Mesothelial cell of epicardium (in vitro differentiated cells): ENCODE results near the gene DAGLA. TPM values are rescaled to one million over a fixed set of nuclear protein-coding genes. Genes with fewer than 3 reads are reported as not detected.

ENCODE experiments used
- DNase-seq, 2 experiments: peaks; one replicate each; pipeline ENCODE4 v3.0.0; 2021; ENCODE audit warnings: low spot score in 2 of 2; ENCODE audit not compliant: unreplicated experiment in 2 of 2
- H3K27ac Mint-ChIP-seq: 2 replicates; pipeline ENCODE4 v1.8.0; 2021; ENCODE audit warnings: mixed read lengths
- H3K27me3 Mint-ChIP-seq: 2 replicates; pipeline ENCODE4 v1.8.0; 2021; ENCODE audit warnings: low read depth, mixed read lengths
- H3K36me3 Mint-ChIP-seq: 2 replicates; pipeline ENCODE4 v1.8.0; 2021; ENCODE audit warnings: mixed read lengths
- H3K4me1 Mint-ChIP-seq: 2 replicates; pipeline ENCODE4 v1.8.0; 2021; ENCODE audit warnings: mixed read lengths
- H3K4me3 Mint-ChIP-seq: 2 replicates; pipeline ENCODE4 v1.8.0; 2021; ENCODE audit warnings: mild to moderate bottlenecking, moderate library complexity, mixed read lengths
- H3K9me3 Mint-ChIP-seq: 2 replicates; pipeline ENCODE4 v1.8.0; 2021; ENCODE audit warnings: mixed read lengths
- total RNA-seq: library from RNA; stranded (reverse); gene quantifications from 3 replicates; pipeline ENCODE4 v1.2.1, GENCODE V29; 2021
- TF ChIP-seq, protein P1 (sequence below): fragments of 200-600 bp; sonication (generic); IDR thresholded peaks from one replicate; pipeline ENCODE4 v1.5.0; 2021; ENCODE audit warnings: antibody characterized with exemption; ENCODE audit not compliant: unreplicated experiment

The DAGLA gene
- total RNA-seq, 1 donor from 2014 or later = 8.1 TPM

DNA sequence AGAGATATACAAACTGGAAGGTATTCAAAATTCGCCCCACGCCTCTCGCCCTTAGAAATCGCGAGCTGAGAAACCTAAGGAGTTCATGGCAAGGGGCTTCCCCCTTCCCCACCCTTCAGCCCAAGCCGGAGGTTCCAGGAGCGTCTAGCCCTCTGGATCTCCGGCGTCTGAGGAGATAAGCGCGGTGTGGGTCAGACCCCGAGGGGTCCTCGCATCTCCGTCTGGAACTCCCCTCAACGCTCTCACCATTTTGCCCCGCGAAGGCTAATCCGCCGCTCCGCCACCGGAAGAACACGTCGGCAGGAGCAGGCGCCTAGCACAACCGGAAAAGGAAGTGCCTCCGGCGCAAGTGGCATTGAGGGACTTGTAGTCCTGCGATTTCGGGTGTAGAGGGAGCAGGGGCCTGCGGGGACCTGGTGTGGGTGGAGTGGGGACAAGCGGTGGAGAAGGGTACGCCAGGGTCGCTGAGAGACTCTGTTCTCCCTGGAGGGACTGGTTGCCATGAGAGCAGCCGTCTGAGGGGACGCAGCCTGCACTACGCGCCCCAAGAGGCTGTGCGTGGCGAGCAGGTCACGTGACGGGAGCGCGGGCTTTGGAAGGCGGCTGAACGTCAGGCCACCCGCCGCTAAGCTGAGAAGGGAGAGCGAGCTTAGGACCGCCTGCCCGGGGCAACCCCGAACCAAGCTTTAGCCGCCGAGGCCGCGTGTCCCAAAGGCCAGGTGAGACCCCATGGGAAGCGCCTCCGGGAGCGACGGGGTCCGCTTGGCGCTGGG lies 112.3 kb downstream of the DAGLA start, which contains the start of the genes FEN1 and TMEM258:
FEN1 (plus strand) TSS at position 602 of the 773 bp plus-strand sequence. CDS start 2,451 bp downstream, outside the sequence.
TMEM258 (minus strand) TSS at position 290 of the 773 bp plus-strand sequence; CDS start at position 249, 41 bp downstream.
- peak; percentile 79 to 88 for DNase-seq
- peak within 1 kb of the TSS; percentile 99 for H3K27ac Mint-ChIP-seq
- H3K4me3 Mint-ChIP-seq = peak within 1 kb of the TSS; percentile 90
- no peaks in the 10 kb centered on the region for H3K9me3 Mint-ChIP-seq
- TF ChIP-seq, protein P1, sequence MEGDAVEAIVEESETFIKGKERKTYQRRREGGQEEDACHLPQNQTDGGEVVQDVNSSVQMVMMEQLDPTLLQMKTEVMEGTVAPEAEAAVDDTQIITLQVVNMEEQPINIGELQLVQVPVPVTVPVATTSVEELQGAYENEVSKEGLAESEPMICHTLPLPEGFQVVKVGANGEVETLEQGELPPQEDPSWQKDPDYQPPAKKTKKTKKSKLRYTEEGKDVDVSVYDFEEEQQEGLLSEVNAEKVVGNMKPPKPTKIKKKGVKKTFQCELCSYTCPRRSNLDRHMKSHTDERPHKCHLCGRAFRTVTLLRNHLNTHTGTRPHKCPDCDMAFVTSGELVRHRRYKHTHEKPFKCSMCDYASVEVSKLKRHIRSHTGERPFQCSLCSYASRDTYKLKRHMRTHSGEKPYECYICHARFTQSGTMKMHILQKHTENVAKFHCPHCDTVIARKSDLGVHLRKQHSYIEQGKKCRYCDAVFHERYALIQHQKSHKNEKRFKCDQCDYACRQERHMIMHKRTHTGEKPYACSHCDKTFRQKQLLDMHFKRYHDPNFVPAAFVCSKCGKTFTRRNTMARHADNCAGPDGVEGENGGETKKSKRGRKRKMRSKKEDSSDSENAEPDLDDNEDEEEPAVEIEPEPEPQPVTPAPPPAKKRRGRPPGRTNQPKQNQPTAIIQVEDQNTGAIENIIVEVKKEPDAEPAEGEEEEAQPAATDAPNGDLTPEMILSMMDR = peak; percentile 7
- H3K27me3 Mint-ChIP-seq = no peaks in the 10 kb centered on the region
- peaks cover 25% of the 10 kb centered on the region for H3K4me1 Mint-ChIP-seq
- H3K36me3 Mint-ChIP-seq = peaks cover 4% of the 10 kb centered on the region

DNA sequence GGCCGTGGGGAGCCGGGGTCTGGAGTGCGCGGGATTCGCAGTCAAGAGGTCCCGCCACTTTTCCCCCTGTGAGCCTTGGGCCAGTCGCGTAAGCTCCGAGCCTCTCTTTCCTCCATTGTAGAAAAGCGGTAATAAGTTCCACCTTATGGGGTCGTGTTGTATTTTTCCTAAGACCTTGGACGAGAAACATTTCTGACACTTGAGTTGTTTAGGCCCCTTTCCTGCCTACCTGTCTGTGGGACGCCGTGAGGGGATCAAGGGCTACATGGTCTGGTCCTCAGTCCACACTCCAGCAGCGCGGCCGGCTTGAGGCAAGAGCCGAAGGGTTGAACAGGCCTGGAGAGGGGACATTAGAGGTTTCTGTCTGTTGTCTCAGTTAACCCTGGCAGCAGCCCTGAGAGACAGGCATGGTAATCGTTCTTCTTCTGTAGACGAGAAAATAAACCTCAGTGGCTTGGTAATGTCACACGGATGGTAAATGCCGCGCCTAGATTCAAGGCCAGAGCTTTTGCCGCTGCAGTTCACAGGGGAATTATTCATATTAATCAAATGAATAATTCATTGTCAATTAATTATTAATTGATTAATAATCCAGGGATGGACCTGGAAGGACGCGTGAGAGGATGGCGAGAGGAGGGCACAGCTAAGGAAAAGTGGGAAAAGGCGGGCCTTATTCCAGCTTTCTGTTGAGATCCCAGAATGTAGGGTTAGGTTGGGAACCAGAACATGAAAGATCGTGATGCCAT lies 113.1 kb downstream of the DAGLA start:
- Mint-ChIP-seq H3K4me3 (peak overlapping the region; percentile 90), H3K27ac (peak overlapping the region; percentile 99), H3K36me3 (peaks cover 4% of the 10 kb centered on the region), H3K9me3 (no peaks in the 10 kb centered on the region), H3K27me3 (no peaks in the 10 kb centered on the region), H3K4me1 (peaks cover 25% of the 10 kb centered on the region)
- no peak for DNase-seq
- TF ChIP-seq, protein P1 = no peak

DNA sequence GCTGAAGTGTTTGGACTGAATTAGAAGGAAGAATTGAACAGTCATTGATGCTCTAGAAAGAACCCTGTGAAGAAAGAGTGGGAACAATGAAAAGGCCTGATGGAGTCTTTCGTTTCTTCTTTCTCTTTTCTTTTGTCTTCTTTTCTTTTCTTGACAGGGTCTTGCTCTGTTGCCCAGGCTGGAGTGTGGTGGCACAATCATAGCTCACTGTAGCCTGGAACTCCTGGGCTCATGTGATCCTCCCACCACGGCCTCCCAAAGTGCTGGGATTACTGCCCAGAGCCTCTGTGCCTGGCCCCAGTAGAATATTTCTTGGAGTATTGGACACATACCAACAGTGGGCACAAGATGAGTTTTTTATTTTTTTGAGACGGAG lies 113.6 kb downstream of the DAGLA start:
- Mint-ChIP-seq H3K9me3 (no peaks in the 10 kb centered on the region), H3K4me3 (peak overlapping the region; percentile 90), H3K27me3 (no peaks in the 10 kb centered on the region), H3K27ac (peak overlapping the region; percentile 56), H3K4me1 (peaks cover 25% of the 10 kb centered on the region), H3K36me3 (peaks cover 5% of the 10 kb centered on the region)
- TF ChIP-seq, protein P1 = no peak
- no peak for DNase-seq

DNA sequence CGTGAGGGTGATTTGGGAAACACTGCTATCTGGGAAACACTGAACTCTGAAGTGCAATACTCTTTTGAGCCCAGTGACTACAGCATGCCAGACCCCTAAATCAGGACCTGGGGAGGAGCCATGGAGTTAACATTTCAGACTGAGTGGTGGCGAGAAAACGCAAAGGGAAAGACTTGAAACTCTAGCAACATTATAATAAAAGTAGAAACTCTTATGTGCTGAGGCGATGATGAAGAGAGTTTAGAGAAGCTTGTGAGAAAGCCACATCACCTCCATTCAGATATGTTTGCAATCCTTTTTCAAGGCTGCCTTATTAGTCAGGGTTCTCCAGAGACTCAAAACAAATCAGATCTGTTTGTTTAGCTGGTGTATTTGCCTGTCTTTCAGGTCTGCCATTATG lies 114.4 kb downstream of the DAGLA start:
- Mint-ChIP-seq H3K27me3 (no peaks in the 10 kb centered on the region), H3K4me1 (peaks cover 25% of the 10 kb centered on the region), H3K27ac (no peak overlapping the region), H3K36me3 (peaks cover 4% of the 10 kb centered on the region), H3K4me3 (no peak overlapping the region), H3K9me3 (no peaks in the 10 kb centered on the region)
- DNase-seq = no peak
- TF ChIP-seq, protein P1 = no peak

DNA sequence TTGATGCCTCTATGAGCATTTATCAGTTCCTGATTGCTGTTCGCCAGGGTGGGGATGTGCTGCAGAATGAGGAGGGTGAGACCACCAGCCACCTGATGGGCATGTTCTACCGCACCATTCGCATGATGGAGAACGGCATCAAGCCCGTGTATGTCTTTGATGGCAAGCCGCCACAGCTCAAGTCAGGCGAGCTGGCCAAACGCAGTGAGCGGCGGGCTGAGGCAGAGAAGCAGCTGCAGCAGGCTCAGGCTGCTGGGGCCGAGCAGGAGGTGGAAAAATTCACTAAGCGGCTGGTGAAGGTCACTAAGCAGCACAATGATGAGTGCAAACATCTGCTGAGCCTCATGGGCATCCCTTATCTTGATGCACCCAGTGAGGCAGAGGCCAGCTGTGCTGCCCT lies 115.3 kb downstream of the DAGLA start:
- Mint-ChIP-seq H3K27me3 (no peaks in the 10 kb centered on the region), H3K4me1 (peaks cover 25% of the 10 kb centered on the region), H3K4me3 (no peak overlapping the region), H3K36me3 (peaks cover 4% of the 10 kb centered on the region), H3K9me3 (no peaks in the 10 kb centered on the region), H3K27ac (no peak overlapping the region)
- TF ChIP-seq, protein P1 = no peak
- DNase-seq = no peak
